NCI-H146 treated with DMSO at 0.1 percent for 48 hours (cell line): ENCODE measurements around the gene CTXN1.

ENCODE experiments used
- DNase-seq: peaks from one replicate; lab custom pipeline; 2025; ENCODE audit not compliant: unreplicated experiment; lab: John Stamatoyannopoulos, UW

CTXN1 gene

DNA sequence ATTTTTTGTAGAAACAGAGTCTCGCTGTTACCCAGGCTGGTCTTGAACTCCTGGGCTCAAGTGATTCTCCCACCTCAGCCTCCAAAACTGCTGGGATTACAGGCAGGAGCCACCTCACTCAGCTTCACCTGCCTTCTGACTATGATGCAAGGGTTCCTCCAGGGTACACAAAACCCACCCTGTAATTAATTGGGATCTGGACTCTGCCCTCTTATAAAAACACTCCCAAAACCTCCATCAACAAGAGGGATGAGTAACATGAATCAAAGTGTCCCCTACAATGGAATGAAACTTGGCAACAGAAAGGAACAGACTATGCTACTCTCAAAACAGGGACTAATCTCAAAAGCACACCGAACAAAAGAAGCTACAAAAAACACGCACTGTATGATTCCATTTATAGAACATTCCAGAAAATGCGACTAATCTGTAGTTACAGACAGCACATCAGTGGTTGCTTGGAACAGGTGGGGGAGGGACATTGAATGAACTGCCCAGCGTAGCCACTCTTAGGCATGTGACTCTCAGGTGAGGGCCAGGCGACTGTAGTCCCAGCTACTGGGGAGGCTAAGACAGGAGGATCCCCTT is 48.6 kb downstream of the CTXN1 start:
- DNase-seq: no peak

DNA sequence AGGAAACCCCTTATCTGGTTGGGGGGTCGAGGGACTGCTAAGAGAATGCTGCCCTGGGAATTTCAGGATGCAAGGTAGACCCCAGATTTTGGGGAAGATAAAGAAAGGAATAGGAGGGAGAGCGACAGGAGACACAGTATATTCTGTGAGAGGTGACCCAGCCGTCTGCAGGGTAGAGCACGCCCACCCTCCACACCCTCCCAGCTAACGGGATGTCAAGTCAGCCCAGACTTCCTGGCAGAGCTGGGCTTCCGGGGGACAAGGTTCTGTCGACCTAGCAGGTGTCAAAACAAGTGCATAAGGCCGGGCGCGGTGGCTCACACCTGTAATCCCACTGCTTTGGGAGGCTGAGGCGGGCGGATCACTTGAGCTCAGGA is 51.0 kb downstream of the CTXN1 start:
- no peak for DNase-seq
